Small intestine (tissue), 7 donors: ENCODE results near the gene MICALL1. TPM values are rescaled to one million over a fixed set of nuclear protein-coding genes. Genes with fewer than 3 reads are reported as not detected.
"Not testable (repeated sequence)": the region's sequence is repeated elsewhere in the genome, so short reads cannot be mapped to it uniquely, and the experiment has no call there.

ENCODE experiments used
- DNase-seq, 2 donors: peaks; one replicate each; pipeline versions ENCODE4 v3.0.0 to v3.0.0-alpha.2; 2013
- FAIRE-seq: peaks from 2 replicates; lab custom pipeline; 2012; peaks lifted over from hg19 to GRCh38; lab: Jason Lieb, UNC
- H3K27ac ChIP-seq, 3 donors: one replicate each; pipeline ENCODE4 v1.5.1; 2013; ENCODE audit warnings: low read length in 2 of 3, mild to moderate bottlenecking in 2 of 3, control low read depth in 1 of 3, inconsistent platforms in 1 of 3, low read depth in 1 of 3, moderate library complexity in 1 of 3
- H3K27me3 ChIP-seq, 3 donors: one replicate each; pipeline ENCODE4 v1.6.1; 2013; ENCODE audit warnings: low read length in 3 of 3, inconsistent platforms in 1 of 3; ENCODE audit not compliant: control insufficient read depth in 3 of 3, insufficient read depth in 3 of 3
- H3K36me3 ChIP-seq, 3 donors: one replicate each; pipeline ENCODE4 v1.6.1; 2013; ENCODE audit warnings: low read length in 3 of 3, inconsistent platforms in 1 of 3, low read depth in 1 of 3, mild to moderate bottlenecking in 1 of 3, moderate library complexity in 1 of 3; ENCODE audit not compliant: control insufficient read depth in 3 of 3, insufficient read depth in 2 of 3
- H3K4me1 ChIP-seq, 3 donors: one replicate each; pipeline ENCODE4 v1.6.1; 2013; ENCODE audit warnings: low read length in 2 of 3, inconsistent platforms in 1 of 3, low read depth in 1 of 3, mild to moderate bottlenecking in 1 of 3, moderate library complexity in 1 of 3; ENCODE audit not compliant: control insufficient read depth in 3 of 3, insufficient read depth in 2 of 3
- H3K4me3 ChIP-seq, 3 donors: one replicate each; pipeline ENCODE4 v1.5.1; 2013; ENCODE audit warnings: low read length in 3 of 3, control low read depth in 1 of 3, inconsistent platforms in 1 of 3, low read depth in 1 of 3, mild to moderate bottlenecking in 1 of 3, moderate library complexity in 1 of 3
- H3K9me3 ChIP-seq, 2 donors: one replicate each; pipeline ENCODE4 v1.6.1; 2013; ENCODE audit warnings: low read depth in 1 of 2, low read length in 1 of 2; ENCODE audit not compliant: control insufficient read depth in 2 of 2, insufficient read depth in 1 of 2
- WGBS, 3 donors: extraction: QIAGEN DNeasy Blood & Tissue Kit; methylation state at CpG; one replicate each; pipeline ENCODE4 v1.1.7; 2013; 5-methylcytosine and 5-hydroxymethylcytosine counted together
- polyA plus RNA-seq, 4 donors: library from polyadenylated mRNA; stranded (reverse) in 3 of 4; unstranded in 1 of 4; fragments of 200-250 nt in 3 of 4; fragments of 120-200 nt in 1 of 4; gene quantifications; one replicate each; pipeline versions ENCODE4 v1.2.1 to v1.2.3, GENCODE V29; 2013
- donor health status: healthy with polysubstance abuse.
- donor health status: control.
- donor health status: control.
- donor health status: Bipolar disorder and iron deficiency.
- donor health status: healthy.

MICALL1 gene
- polyA plus RNA-seq, 4 donors, result 8.4 to 16.4 (median 10.1) TPM

DNA sequence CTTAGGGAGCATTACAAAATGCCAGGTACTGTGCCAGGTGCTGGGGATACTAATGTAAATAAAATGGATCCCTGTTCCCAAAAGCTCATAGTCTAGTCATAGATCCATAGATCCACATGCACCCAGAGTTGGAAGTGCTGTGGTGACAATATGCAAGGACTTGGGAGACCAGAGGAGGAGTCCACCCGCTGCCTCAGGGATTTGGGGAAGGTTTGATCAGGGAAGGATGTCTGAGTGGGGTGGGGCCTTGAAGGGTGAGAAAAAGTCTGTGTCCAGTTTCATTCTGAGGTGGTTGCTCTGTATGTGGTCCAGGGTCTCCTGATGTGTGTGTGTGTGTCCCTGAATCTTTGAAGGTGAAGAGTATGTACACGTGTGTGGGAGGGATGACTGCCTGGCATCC lies 69.1 kb downstream of the MICALL1 start:
- Histone ChIP-seq H3K9me3 (no peaks in the 10 kb centered on the region), H3K27me3 (no peaks in the 10 kb centered on the region), H3K27ac (no peak overlapping the region), H3K4me1 (peaks cover 0 to 2% (median 0%) of the 10 kb centered on the region in 3 donors), H3K4me3 (no peak overlapping the region), H3K36me3 (peaks cover 0 to 50% (median 0%) of the 10 kb centered on the region in 3 donors)
- no peak for DNase-seq
- WGBS, 3 donors, result 90 to 93% (median 91%) methylated on average over 2 of the region's 2 CpGs
- no peak for FAIRE-seq

DNA sequence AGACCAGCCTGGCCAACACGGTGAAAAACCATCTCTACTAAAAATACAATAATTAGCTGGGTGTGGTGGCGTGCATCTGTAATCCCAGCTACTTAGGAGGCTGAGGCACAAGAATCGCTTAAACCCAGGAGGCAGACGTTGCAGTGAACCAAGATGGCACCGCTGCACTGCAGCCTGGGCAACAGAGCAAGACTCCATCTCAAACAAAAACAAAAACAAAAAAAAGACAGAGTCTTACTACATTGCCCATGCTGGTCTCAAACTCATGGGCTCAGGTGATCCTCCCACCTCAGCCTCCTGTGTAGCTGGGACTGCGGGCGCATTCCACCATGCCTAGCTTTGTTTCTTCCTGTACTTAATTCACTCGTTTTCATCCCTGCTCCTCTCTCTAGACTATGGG lies 69.9 kb downstream of the MICALL1 start:
- not testable (repeated sequence) for DNase-seq, FAIRE-seq, H3K4me1 ChIP-seq, H3K4me3 ChIP-seq, H3K9me3 ChIP-seq, H3K27me3 ChIP-seq, H3K27ac ChIP-seq
- WGBS, 3 donors, result 92 to 94% (median 93%) methylated on average over 8 of the region's 8 CpGs
- H3K36me3 ChIP-seq, result peaks cover 0 to 59% (median 0%) of the 10 kb centered on the region in 3 donors

DNA sequence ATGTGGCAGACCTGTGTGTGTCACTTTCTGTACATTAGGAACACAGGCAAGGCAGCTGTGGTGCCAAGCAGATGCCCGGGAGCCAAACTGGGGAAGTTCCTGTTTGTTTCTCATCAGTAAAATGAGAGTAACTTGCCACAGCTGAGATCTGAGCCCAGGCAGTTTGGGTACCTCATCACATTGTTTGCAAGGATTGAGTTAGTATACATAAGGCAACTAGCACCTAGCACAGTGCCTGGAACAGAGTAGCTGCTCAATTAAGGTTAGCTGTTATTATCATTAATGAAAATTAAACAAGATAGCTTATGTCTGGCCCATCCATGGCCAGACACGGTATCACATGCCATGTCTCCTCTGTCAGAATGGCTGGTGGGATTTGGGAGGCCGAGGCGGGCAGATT lies 70.5 kb downstream of the MICALL1 start:
- DNase-seq (no peak), FAIRE-seq (no peak)
- 86 to 95% (median 92%) methylated on average over 4 of the region's 4 CpGs for WGBS, 3 donors
- no peaks in the 10 kb centered on the region for H3K9me3 ChIP-seq
- peaks cover 0 to under 1% (median 0%) of the 10 kb centered on the region in 3 donors for H3K27me3 ChIP-seq
- no peak overlapping the region for H3K4me3 ChIP-seq
- peaks cover 0 to 60% (median 0%) of the 10 kb centered on the region in 3 donors for H3K36me3 ChIP-seq
- H3K4me1 ChIP-seq, result peaks cover 0 to 11% (median 8%) of the 10 kb centered on the region in 3 donors
- H3K27ac ChIP-seq, result no peak overlapping the region

DNA sequence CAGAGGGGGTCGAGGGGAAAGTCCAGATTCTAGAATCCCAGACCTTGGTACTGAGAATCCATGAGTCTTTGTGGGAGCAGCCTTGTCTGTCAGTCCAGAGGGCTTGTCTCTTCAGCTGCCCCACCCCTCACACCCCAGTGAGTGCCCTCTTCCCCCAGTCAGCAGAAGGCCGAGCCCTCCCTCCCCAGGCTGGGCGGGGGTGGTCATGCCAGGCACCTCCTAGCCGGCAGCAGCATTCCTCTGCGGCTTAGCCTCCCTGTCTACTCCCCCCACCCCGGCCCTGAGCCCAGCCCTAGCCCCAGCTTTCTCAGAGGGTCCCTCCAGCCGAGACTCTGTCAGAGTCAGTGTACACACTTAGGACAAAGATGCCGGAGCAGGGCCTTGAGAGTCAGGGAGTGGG lies 73.7 kb downstream of the MICALL1 start:
- DNase-seq, result no peak
- WGBS, 3 donors, result 79 to 88% (median 85%) methylated on average over 8 of the region's 8 CpGs
- Histone ChIP-seq H3K27ac (no peak overlapping the region), H3K27me3 (peaks cover 0 to 18% (median 0%) of the 10 kb centered on the region in 3 donors), H3K4me3 (no peak overlapping the region), H3K4me1 (peaks cover 0 to 27% (median 10%) of the 10 kb centered on the region in 3 donors), H3K36me3 (peaks cover 0 to 46% (median 0%) of the 10 kb centered on the region in 3 donors), H3K9me3 (no peaks in the 10 kb centered on the region)
- no peak for FAIRE-seq

DNA sequence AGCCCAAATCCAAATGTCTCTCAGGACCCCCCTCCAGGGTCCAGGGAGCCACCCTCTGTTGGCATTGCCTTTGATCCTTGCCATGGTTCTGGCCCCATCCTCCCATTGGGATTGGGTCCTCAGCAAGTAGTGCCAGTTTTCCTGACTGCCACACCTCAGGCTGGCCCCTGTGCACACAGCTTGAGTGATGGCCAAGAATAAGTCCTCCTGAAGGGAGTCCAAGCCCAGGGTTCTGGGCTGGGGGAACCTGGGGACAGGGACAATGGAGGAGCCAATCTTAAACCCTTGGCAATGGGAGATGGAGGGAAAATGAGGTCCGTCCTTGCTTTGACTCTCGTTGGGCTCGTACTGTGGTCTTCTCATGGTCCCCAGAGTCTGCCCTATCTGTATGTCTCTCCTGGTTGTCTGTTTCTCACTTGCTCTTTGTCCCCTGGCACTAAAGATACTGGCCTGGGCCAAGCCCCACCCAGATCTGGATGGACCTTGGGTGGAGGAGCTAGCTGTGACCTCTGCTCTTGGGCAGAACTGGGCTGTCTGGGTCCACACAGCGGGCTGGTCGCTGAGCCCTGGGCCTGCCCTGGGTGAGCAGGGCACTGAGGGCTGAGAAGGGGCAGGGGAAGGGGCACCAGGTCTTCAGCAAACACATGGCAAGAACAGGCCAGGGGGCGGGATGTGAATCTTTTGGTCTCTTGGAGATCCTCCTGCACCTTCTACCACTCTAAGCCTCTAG lies 75.3 kb downstream of the MICALL1 start:
- Histone ChIP-seq H3K9me3 (no peaks in the 10 kb centered on the region), H3K4me1 (peaks cover 0 to 27% (median 10%) of the 10 kb centered on the region in 3 donors), H3K27ac (peak overlapping the region in 2 of 3 donors; percentile 80 to 88), H3K27me3 (peaks cover 0 to 18% (median 0%) of the 10 kb centered on the region in 3 donors), H3K36me3 (peaks cover 0 to 41% (median 0%) of the 10 kb centered on the region in 3 donors), H3K4me3 (peak overlapping the region in 1 of 3 donors; percentile 8)
- no peak for FAIRE-seq
- WGBS, 3 donors, result 49 to 81% (median 66%) methylated on average over 6 of the region's 6 CpGs
- peak; percentile 63 to 90 for DNase-seq

DNA sequence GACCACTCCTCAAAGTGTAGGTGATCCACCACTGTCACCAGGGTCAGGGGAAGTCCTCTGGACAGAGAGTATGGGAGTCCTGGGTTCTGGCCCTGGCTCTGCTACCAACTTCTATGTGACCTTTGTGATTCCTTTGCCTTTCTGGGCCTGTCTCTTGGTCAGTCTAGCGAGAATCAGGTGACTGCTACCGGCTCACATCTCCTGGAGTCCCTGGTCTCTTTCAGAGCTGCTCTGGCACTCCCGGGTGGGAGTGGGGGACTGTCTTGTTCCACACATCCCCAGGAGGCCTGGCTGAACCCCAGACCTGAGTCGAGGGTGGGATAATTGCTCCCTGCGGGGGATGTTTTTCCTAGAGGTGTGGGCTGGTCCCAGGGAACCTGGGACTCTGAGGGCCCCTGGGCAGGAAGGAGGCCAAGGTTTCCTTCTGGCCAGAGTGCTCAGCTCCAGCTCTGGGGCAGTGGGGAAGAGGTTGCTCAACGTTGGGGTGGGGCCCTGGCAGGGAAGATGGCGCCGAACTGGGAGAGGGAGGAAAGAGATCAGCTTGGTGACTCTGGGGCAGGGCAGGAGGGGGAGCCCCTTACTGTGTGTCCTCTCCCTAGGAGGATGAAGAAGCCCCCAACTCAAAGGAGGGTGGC lies 76.2 kb downstream of the MICALL1 start:
- peaks cover 0 to 44% (median 0%) of the 10 kb centered on the region in 3 donors for H3K36me3 ChIP-seq
- peaks cover 0 to 27% (median 10%) of the 10 kb centered on the region in 3 donors for H3K4me1 ChIP-seq
- peak; percentile 39 to 56 for DNase-seq
- H3K27ac ChIP-seq, result peak overlapping the region in 2 of 3 donors; percentile 80 to 88
- H3K9me3 ChIP-seq, result no peaks in the 10 kb centered on the region
- FAIRE-seq, result no peak
- WGBS, 3 donors, result 78 to 91% (median 86%) methylated on average over 6 to 8 of the region's 8 CpGs
- H3K4me3 ChIP-seq, result no peak overlapping the region
- peaks cover 0 to 18% (median 0%) of the 10 kb centered on the region in 3 donors for H3K27me3 ChIP-seq

DNA sequence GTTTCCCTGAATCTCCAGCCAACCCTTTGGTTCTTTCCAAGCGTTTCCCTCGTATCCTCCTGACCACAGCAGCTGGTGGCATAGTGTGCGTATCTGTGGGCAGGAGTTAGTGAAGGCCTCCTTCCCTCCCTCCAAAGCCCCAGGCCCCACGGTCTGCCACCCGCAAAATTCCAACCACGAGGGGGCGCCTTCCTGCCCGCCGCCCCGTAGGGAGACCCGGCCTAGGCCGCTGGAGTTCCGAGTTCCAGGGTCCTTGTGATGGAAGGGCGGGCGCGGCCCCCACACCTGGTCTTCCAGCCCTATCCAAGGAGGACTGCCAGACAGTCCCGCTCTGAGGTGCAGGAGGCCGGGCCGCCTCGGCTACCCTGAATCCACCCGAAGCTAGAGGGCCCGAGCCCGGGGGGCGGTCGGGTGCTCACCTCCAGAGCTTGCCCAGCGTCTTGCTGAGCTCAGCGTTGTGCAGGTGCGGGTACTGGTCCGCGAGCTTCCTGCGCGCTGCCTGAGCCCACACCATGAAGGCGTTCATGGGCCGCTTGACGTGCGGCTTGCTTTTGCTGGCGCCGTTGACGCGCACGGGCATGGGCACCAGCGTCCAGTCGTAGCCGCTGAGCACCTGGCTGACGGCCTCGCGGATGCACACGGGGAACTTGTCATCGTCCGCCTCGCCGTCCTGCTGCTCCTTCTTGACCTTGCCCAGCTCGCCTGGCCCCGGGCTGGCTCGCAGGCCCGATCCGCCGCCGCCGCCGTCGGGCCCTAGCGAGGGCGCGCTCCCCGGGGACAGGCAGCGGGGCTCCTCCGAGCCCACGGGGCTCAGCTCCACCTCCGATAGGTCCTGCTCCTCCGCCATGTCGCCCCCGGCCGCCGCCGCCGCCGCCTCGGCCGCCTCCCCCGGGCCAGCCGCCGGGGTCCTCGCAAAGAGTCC lies 77.1 kb downstream of the MICALL1 start:
- H3K27ac ChIP-seq, result peak overlapping the region in 1 of 3 donors; percentile 31

More for the DNA sequence above, 77.1 kb downstream of the MICALL1 start:
- Histone ChIP-seq H3K9me3 (no peaks in the 10 kb centered on the region), H3K4me1 (peaks cover 0 to 27% (median 10%) of the 10 kb centered on the region in 3 donors), H3K27me3 (peaks cover 0 to 18% (median 0%) of the 10 kb centered on the region in 3 donors), H3K4me3 (peak overlapping the region in 1 of 3 donors; percentile 19), H3K36me3 (peaks cover 0 to 39% (median 0%) of the 10 kb centered on the region in 3 donors)
- no peak for FAIRE-seq
- 71 to 92% (median 87%) methylated on average over 63 to 84 of the region's 84 CpGs for WGBS, 3 donors
- DNase-seq, result no peak
